ENCODE measurements around the gene RANBP9. TPM values are rescaled to one million over a fixed set of nuclear protein-coding genes. Genes with fewer than 3 reads are reported as not detected.
A peak's percentile ranks its signal among the peaks of the same experiment; 100 is the strongest.

The RANBP9 gene
- total and polyA plus RNA-seq, 2 of the 13 experiments (the other 11 are each of a cell fraction or from before 2014, with no cell fraction given), result 26.6 to 30.6 TPM

GRCh38 chr6:13709689-13710551, 1.7 kb downstream of the RANBP9 start (continued):
- TF ChIP-seq THRA (CRISPR knock-in tag; IDR thresholded peaks at IDR 0.05; ENCODE audit: borderline replicate concordance) (0 out of 2 replicates have a peak, but pooled peaks have one; percentile 5), POGZ (CRISPR knock-in tag; IDR thresholded peaks at IDR 0.05) (no peak), TBL1XR1 (IDR thresholded peaks at IDR 0.05; ENCODE audit: borderline replicate concordance, low read length, partially characterized antibody) (no peak), CREM (IDR thresholded peaks at IDR 0.05) (no peak), CREM (CRISPR knock-in tag; IDR thresholded peaks at IDR 0.05) (no peak), NCOR1 (IDR thresholded peaks at IDR 0.05; ENCODE audit: borderline replicate concordance, low read length) (no peak), ZNF704 (CRISPR knock-in tag; IDR thresholded peaks at IDR 0.05; ENCODE audit: borderline replicate concordance) (no peak), RORA (CRISPR knock-in tag; IDR thresholded peaks at IDR 0.05) (peak; percentile 27; the same call in 1 of the 2 replicates), FOXO1 (CRISPR knock-in tag; IDR thresholded peaks at IDR 0.05) (no peak), ZNF670 (CRISPR knock-in tag; IDR thresholded peaks at IDR 0.05; ENCODE audit: borderline replicate concordance) (0 out of 2 replicates have a peak, but pooled peaks have one; percentile 12), SAP130 (CRISPR knock-in tag; IDR thresholded peaks at IDR 0.05; ENCODE audit: low read depth) (peak; percentile 49; the same call in 1 of the 2 replicates), CREB3 (CRISPR knock-in tag; IDR thresholded peaks at IDR 0.05) (peak; percentile 26; the same call in 1 of the 2 replicates), SIX4 (CRISPR knock-in tag; IDR thresholded peaks at IDR 0.05) (peak; percentile 80), ZNF335 (CRISPR knock-in tag; IDR thresholded peaks at IDR 0.05) (0 out of 2 replicates have a peak, but pooled peaks have one; percentile 1), SNAI1 (CRISPR knock-in tag; IDR thresholded peaks at IDR 0.05; ENCODE audit: borderline replicate concordance) (no peak), ZSCAN25 (CRISPR knock-in tag; IDR thresholded peaks at IDR 0.05) (no peak), SUZ12 (IDR thresholded peaks at IDR 0.05; ENCODE audit: low read depth, low read length) (no peak), ONECUT2 (CRISPR knock-in tag; IDR thresholded peaks at IDR 0.05) (no peak), JARID2 (CRISPR knock-in tag; IDR thresholded peaks at IDR 0.05; ENCODE audit: insufficient replicate concordance) (no peak), POLR2A (IDR thresholded peaks at IDR 0.05; ENCODE audit: insufficient read depth in 1 of 2, low read depth in 2 of 2, low read length in 2 of 2) (0 out of 4 replicates have a peak, but pooled peaks of 1 of the 2 experiments have one; percentile 24), SNAPC5 (CRISPR knock-in tag; IDR thresholded peaks at IDR 0.05; ENCODE audit: borderline replicate concordance) (no peak), KDM5A (IDR thresholded peaks at IDR 0.05; ENCODE audit: borderline replicate concordance, low read length) (no peak), ZNF784 (CRISPR knock-in tag; IDR thresholded peaks at IDR 0.05; ENCODE audit: borderline replicate concordance) (peak; percentile 28; the same call in 1 of the 2 replicates), ETV5 (CRISPR knock-in tag; IDR thresholded peaks at IDR 0.05; ENCODE audit: borderline replicate concordance) (no peak), GTF3A (CRISPR knock-in tag; conservative IDR thresholded peaks at IDR 0.05) (no peak), ZBTB1 (CRISPR knock-in tag; IDR thresholded peaks at IDR 0.05; ENCODE audit: borderline replicate concordance) (no peak), ZNF547 (CRISPR knock-in tag; IDR thresholded peaks at IDR 0.05) (no peak)
